Sigmoid colon (tissue), 7 donors: ENCODE data around the gene HMCN1. TPM values are rescaled to one million over a fixed set of nuclear protein-coding genes. Genes with fewer than 3 reads are reported as not detected.

Experiments used
- DNase-seq: peaks from one replicate; pipeline ENCODE4 v3.0.0-alpha.2; 2019
- H3K27ac ChIP-seq, 4 donors: fragments of 200-600 bp; sonication (generic); one replicate each; pipeline ENCODE4 v1.5.1; 2016 to 2019; ENCODE audit warnings: mild to moderate bottlenecking in 1 of 4
- H3K27me3 ChIP-seq, 3 donors: fragments of 200-600 bp; sonication (generic); one replicate each; pipeline ENCODE4 v1.5.1; 2019; ENCODE audit warnings: mild to moderate bottlenecking in 1 of 3
- H3K36me3 ChIP-seq, 4 donors: fragments of 200-600 bp; sonication (generic); one replicate each; pipeline ENCODE4 v1.5.1; 2016 to 2019
- H3K4me1 ChIP-seq, 4 donors: fragments of 200-600 bp; sonication (generic); one replicate each; pipeline ENCODE4 v1.5.1; 2017 to 2019
- H3K4me3 ChIP-seq, 4 donors: fragments of 200-600 bp; sonication (generic); one replicate each; pipeline ENCODE4 v1.5.1; 2017 to 2019; ENCODE audit warnings: mild to moderate bottlenecking in 2 of 4, moderate library complexity in 1 of 4
- H3K9me3 ChIP-seq, 4 donors: fragments of 200-600 bp in 3 of 4; sonication (generic) in 3 of 4; one replicate each; pipeline versions ENCODE4 v1.5.1 to v1.6.1; 2013 to 2019
- EP300 ChIP-seq, 4 donors: sonication (generic); formaldehyde crosslinking; IDR thresholded peaks; one replicate each; pipeline ENCODE4 v1.6.1; 2017; ENCODE audit warnings: antibody characterized with exemption in 4 of 4
- POLR2A ChIP-seq, 2 donors: fragments of 450-650 bp; IDR thresholded peaks; one replicate each; pipeline ENCODE4 v1.6.1; 2016; ENCODE audit warnings: antibody characterized with exemption in 2 of 2, mild to moderate bottlenecking in 2 of 2, moderate library complexity in 2 of 2
- POLR2AphosphoS5 ChIP-seq, 4 donors: sonication (generic); formaldehyde crosslinking; IDR thresholded peaks; one replicate each; pipeline ENCODE4 v1.6.1; 2017; ENCODE audit warnings: antibody characterized with exemption in 4 of 4
- WGBS, 2 donors: extraction: QIAGEN DNeasy Blood & Tissue Kit; methylation state at CpG; one replicate each; pipeline ENCODE4 v1.1.7; 2013; 5-methylcytosine and 5-hydroxymethylcytosine counted together
- intact Hi-C: fragments of 100-400 bp; cut with DNase I; formaldehyde crosslinking; loops from one replicate; pipeline ENCODE4 v1.15.1; 2023
- polyA plus RNA-seq, 3 donors: library from polyadenylated mRNA; stranded (reverse); fragments of 200-250 nt; gene quantifications; one replicate each; pipeline ENCODE4 v1.2.3, GENCODE V29; 2013
- total RNA-seq, 4 donors: library from RNA; depleted of rRNA; stranded (reverse); fragments of >200 nt; gene quantifications; one replicate each; pipeline ENCODE4 v1.1.0, GENCODE V29; 2016
- TF ChIP-seq, protein P1 (sequence below), 4 experiments: fragments of 450-650 bp in 3 of 4; fragments of 200-600 bp in 1 of 4; IDR thresholded peaks; one replicate each; pipeline ENCODE4 v1.5.1; 2016 to 2019; ENCODE audit warnings: antibody characterized with exemption in 4 of 4, mild to moderate bottlenecking in 3 of 4, moderate library complexity in 2 of 4
- donor health status: healthy with polysubstance abuse.
- donor health status: Bipolar disorder and iron deficiency.
- donor health status: healthy.

Gene HMCN1
- total and polyA plus RNA-seq, 7 donors = under 0.01 to 22.7 (median 6.7) TPM

- Histone ChIP-seq H3K36me3 (no peaks in the 10 kb centered on the region), H3K4me1 (no peaks in the 10 kb centered on the region), H3K4me3 (no peak overlapping the region), H3K9me3 (peaks cover 0 to 4% (median 0%) of the 10 kb centered on the region in 4 donors), H3K27me3 (no peaks in the 10 kb centered on the region), H3K27ac (peak overlapping the region in 1 of 4 donors; percentile 21)
- TF ChIP-seq POLR2AphosphoS5 (IDR thresholded peaks at IDR 0.05) (no peak), EP300 (IDR thresholded peaks at IDR 0.05) (no peak), POLR2A (IDR thresholded peaks at IDR 0.05) (no peak)
- TF ChIP-seq, protein P1, sequence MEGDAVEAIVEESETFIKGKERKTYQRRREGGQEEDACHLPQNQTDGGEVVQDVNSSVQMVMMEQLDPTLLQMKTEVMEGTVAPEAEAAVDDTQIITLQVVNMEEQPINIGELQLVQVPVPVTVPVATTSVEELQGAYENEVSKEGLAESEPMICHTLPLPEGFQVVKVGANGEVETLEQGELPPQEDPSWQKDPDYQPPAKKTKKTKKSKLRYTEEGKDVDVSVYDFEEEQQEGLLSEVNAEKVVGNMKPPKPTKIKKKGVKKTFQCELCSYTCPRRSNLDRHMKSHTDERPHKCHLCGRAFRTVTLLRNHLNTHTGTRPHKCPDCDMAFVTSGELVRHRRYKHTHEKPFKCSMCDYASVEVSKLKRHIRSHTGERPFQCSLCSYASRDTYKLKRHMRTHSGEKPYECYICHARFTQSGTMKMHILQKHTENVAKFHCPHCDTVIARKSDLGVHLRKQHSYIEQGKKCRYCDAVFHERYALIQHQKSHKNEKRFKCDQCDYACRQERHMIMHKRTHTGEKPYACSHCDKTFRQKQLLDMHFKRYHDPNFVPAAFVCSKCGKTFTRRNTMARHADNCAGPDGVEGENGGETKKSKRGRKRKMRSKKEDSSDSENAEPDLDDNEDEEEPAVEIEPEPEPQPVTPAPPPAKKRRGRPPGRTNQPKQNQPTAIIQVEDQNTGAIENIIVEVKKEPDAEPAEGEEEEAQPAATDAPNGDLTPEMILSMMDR (IDR thresholded peaks at IDR 0.05) = no peak
- WGBS, 2 donors = 17 to 32% methylated on average over 2 of the region's 2 CpGs
- no peak for DNase-seq
- intact Hi-C loops = no loop called here
Observed at GRCh38 chr1:186033847-186034271, 299.7 kb downstream of the HMCN1 start.

GRCh38 chr1:186042230-186042629, 308.0 kb downstream of the HMCN1 start:
- WGBS, 2 donors = 80 to 82% methylated on average over 3 of the region's 3 CpGs
- no peak for DNase-seq
- no peak for TF ChIP-seq POLR2AphosphoS5 (IDR thresholded peaks at IDR 0.05)
- TF ChIP-seq EP300 (IDR thresholded peaks at IDR 0.05) = no peak
- TF ChIP-seq, protein P1 (IDR thresholded peaks at IDR 0.05) = no peak
- TF ChIP-seq POLR2A (IDR thresholded peaks at IDR 0.05) = no peak
- Histone ChIP-seq H3K36me3 (no peaks in the 10 kb centered on the region), H3K4me1 (no peaks in the 10 kb centered on the region), H3K4me3 (no peak overlapping the region), H3K27ac (no peak overlapping the region), H3K9me3 (no peaks in the 10 kb centered on the region), H3K27me3 (no peaks in the 10 kb centered on the region)
- intact Hi-C loops = no loop called here

DNA sequence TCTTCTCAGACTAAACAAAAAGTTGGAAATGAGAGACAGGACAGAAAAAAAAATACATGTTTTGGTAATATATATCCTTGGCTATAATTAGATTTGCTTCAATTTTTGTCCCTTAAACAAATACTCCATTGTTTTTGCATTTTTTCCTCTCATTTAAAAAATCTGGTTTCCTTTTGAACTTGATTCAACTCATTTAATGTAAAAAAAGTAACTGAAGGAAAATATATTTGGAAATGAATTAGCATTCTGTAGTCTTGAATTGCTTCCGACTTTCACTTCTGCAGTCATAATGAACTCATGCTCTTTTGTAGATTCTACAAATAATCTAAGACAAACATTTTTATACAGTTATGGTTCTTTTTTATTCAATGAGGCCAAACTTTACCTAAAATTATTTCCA, 309.1 kb downstream of the HMCN1 start:
- WGBS, 2 donors = 72 to 81% methylated on average over 1 of the region's 1 CpG
- Histone ChIP-seq H3K9me3 (no peaks in the 10 kb centered on the region), H3K27ac (peak overlapping the region in 1 of 4 donors; percentile 25), H3K4me3 (no peak overlapping the region), H3K36me3 (no peaks in the 10 kb centered on the region), H3K4me1 (no peaks in the 10 kb centered on the region), H3K27me3 (no peaks in the 10 kb centered on the region)
- intact Hi-C loops = no loop called here
- TF ChIP-seq EP300 (IDR thresholded peaks at IDR 0.05) (no peak), POLR2AphosphoS5 (IDR thresholded peaks at IDR 0.05) (no peak), POLR2A (IDR thresholded peaks at IDR 0.05) (no peak)
- TF ChIP-seq, protein P1 (IDR thresholded peaks at IDR 0.05) = no peak
- DNase-seq = no peak

- TF ChIP-seq, protein P1 (IDR thresholded peaks at IDR 0.05) = no peak
- TF ChIP-seq POLR2A (IDR thresholded peaks at IDR 0.05) (no peak), POLR2AphosphoS5 (IDR thresholded peaks at IDR 0.05) (no peak), EP300 (IDR thresholded peaks at IDR 0.05) (no peak)
- Histone ChIP-seq H3K4me3 (no peak overlapping the region), H3K9me3 (no peaks in the 10 kb centered on the region), H3K4me1 (no peaks in the 10 kb centered on the region), H3K27me3 (no peaks in the 10 kb centered on the region), H3K27ac (peak overlapping the region in 1 of 4 donors; percentile 25), H3K36me3 (no peaks in the 10 kb centered on the region)
- intact Hi-C loops = no loop called here
- no peak for DNase-seq
- WGBS, 2 donors = 69% methylated on average over 3 of the region's 3 CpGs
Observed at GRCh38 chr1:186044079-186044685, 310.0 kb downstream of the HMCN1 start.
